HEK293 (cell line): Measurements from ENCODE around the gene OR2F1.

Experiments
- CTCF ChIA-PET: fragments of 350-600 bp; formaldehyde crosslinking; extraction: SDS; loops from one replicate; lab custom pipeline; 2021; ENCODE audit warnings: antibody characterized with exemption; lab: Yijun Ruan, JAX
- POLR2A ChIA-PET: fragments of 300-600 bp; formaldehyde crosslinking; extraction: SDS; loops from one replicate; lab custom pipeline; 2020; ENCODE audit warnings: antibody characterized with exemption, inconsistent platforms; lab: Yijun Ruan, JAX
- H3K27ac ChIP-seq: fragments of 200-500 bp; sonication (Bioruptor generic); 2 replicates; pipeline ENCODE4 v1.5.1; 2014; ENCODE audit warnings: low read depth, low read length, control low read depth, inconsistent platforms; ENCODE audit errors: extremely low read depth
- H3K36me3 ChIP-seq, 2 experiments: fragments of 200-500 bp in 1 of 2; sonication (Bioruptor generic) in 1 of 2; 1 replicate in 1 of 2; 2 replicates in 1 of 2; pipeline ENCODE4 v1.5.1; 2014 to 2017; ENCODE audit warnings: inconsistent platforms in 2 of 2, low read length in 2 of 2; ENCODE audit not compliant: control insufficient read depth in 2 of 2, insufficient read depth in 1 of 2
- H3K4me1 ChIP-seq: fragments of 200-500 bp; sonication (Bioruptor generic); 2 replicates; pipeline ENCODE4 v1.5.1; 2014; ENCODE audit warnings: mild to moderate bottlenecking, low read length, inconsistent platforms; ENCODE audit not compliant: control insufficient read depth, insufficient read depth
- H3K4me3 ChIP-seq: 2 replicates; pipeline ENCODE4 v1.5.1; 2011; ENCODE audit warnings: low read depth, mild to moderate bottlenecking, control low read depth, low read length, moderate library complexity
- H3K9me3 ChIP-seq: fragments of 200-500 bp; sonication (Bioruptor generic); 2 replicates; pipeline ENCODE4 v1.5.1; 2014; ENCODE audit warnings: low read depth, low read length, inconsistent platforms; ENCODE audit not compliant: control insufficient read depth, insufficient read depth
- KLF10 ChIP-seq: fragments of 450-650 bp; IDR thresholded peaks from 2 replicates; pipeline ENCODE4 v1.5.1; 2018; ENCODE audit warnings: missing biosample characterization, mild to moderate bottlenecking, missing genetic modification characterization
- KLF9 ChIP-seq: fragments of 450-650 bp; formaldehyde crosslinking; IDR thresholded peaks from 2 replicates; pipeline ENCODE4 v1.5.1; 2016; ENCODE audit warnings: missing biosample characterization, missing genetic modification characterization, low read depth
- SALL2 ChIP-seq: fragments of 450-650 bp; formaldehyde crosslinking; IDR thresholded peaks from 2 replicates; pipeline ENCODE4 v1.5.0; 2017; ENCODE audit warnings: missing biosample characterization, mild to moderate bottlenecking, missing genetic modification characterization, borderline replicate concordance
- SP3 ChIP-seq: fragments of 450-650 bp; formaldehyde crosslinking; IDR thresholded peaks from 2 replicates; pipeline ENCODE4 v1.5.1; 2016; ENCODE audit warnings: missing biosample characterization, missing genetic modification characterization
- TCF7L2 ChIP-seq: IDR thresholded peaks from 2 replicates; pipeline ENCODE4 v1.6.1; 2011; ENCODE audit warnings: low read depth, mild to moderate bottlenecking, inconsistent platforms, low read length, moderate library complexity, borderline replicate concordance
- ZBTB20 ChIP-seq: fragments of 450-650 bp; formaldehyde crosslinking; IDR thresholded peaks from 2 replicates; pipeline ENCODE4 v1.5.1; 2016; ENCODE audit warnings: missing biosample characterization, missing genetic modification characterization
- ZEB2 ChIP-seq: fragments of 450-650 bp; formaldehyde crosslinking; IDR thresholded peaks from 2 replicates; pipeline ENCODE4 v1.5.1; 2016; ENCODE audit warnings: missing biosample characterization, missing genetic modification characterization
- ZNF16 ChIP-seq: fragments of 450-650 bp; formaldehyde crosslinking; IDR thresholded peaks from 2 replicates; pipeline ENCODE4 v1.5.1; 2016; ENCODE audit warnings: low read depth, missing biosample characterization, missing genetic modification characterization
- ZNF24 ChIP-seq: fragments of 450-650 bp; formaldehyde crosslinking; IDR thresholded peaks from 2 replicates; pipeline ENCODE4 v1.5.1; 2016; ENCODE audit warnings: missing biosample characterization, missing genetic modification characterization
- ZNF302 ChIP-seq: fragments of 450-650 bp; formaldehyde crosslinking; IDR thresholded peaks from 2 replicates; pipeline ENCODE4 v1.5.1; 2016; ENCODE audit warnings: missing biosample characterization, missing genetic modification characterization, low read depth
- ZNF335 ChIP-seq: fragments of 450-650 bp; formaldehyde crosslinking; conservative IDR thresholded peaks from 2 replicates; pipeline ENCODE4 v1.5.1; 2016; ENCODE audit warnings: missing biosample characterization, missing genetic modification characterization
- ZNF423 ChIP-seq: fragments of 450-650 bp; formaldehyde crosslinking; IDR thresholded peaks from 2 replicates; pipeline ENCODE4 v1.5.1; 2016; ENCODE audit warnings: missing biosample characterization, missing genetic modification characterization
- ZNF530 ChIP-seq: fragments of 450-650 bp; formaldehyde crosslinking; IDR thresholded peaks from 2 replicates; pipeline ENCODE4 v1.5.1; 2016; ENCODE audit warnings: low read depth, missing biosample characterization, missing genetic modification characterization
- ZNF548 ChIP-seq: fragments of 450-650 bp; formaldehyde crosslinking; IDR thresholded peaks from 2 replicates; pipeline ENCODE4 v1.5.1; 2016; ENCODE audit warnings: missing biosample characterization, missing genetic modification characterization
- ZNF624 ChIP-seq: fragments of 450-650 bp; formaldehyde crosslinking; IDR thresholded peaks from 2 replicates; pipeline ENCODE4 v1.5.1; 2017; ENCODE audit warnings: missing biosample characterization, missing genetic modification characterization
- ZNF658 ChIP-seq: fragments of 450-650 bp; formaldehyde crosslinking; IDR thresholded peaks from 2 replicates; pipeline ENCODE4; 2016; ENCODE audit warnings: missing biosample characterization, missing genetic modification characterization
- ZNF664 ChIP-seq: fragments of 450-650 bp; formaldehyde crosslinking; IDR thresholded peaks from 2 replicates; pipeline ENCODE4 v1.5.1; 2016; ENCODE audit warnings: missing biosample characterization, missing genetic modification characterization
- ZNF670 ChIP-seq: fragments of 450-650 bp; formaldehyde crosslinking; IDR thresholded peaks from 2 replicates; pipeline ENCODE4 v1.5.1; 2016; ENCODE audit warnings: missing biosample characterization, missing genetic modification characterization, low read depth
- ZNF677 ChIP-seq: fragments of 450-650 bp; IDR thresholded peaks from 2 replicates; pipeline ENCODE4 v1.5.0; 2018; ENCODE audit warnings: missing biosample characterization, mild to moderate bottlenecking, missing genetic modification characterization, moderate library complexity
- ZNF707 ChIP-seq: fragments of 450-650 bp; formaldehyde crosslinking; IDR thresholded peaks from 2 replicates; pipeline ENCODE4 v1.5.1; 2016; ENCODE audit warnings: missing biosample characterization, missing genetic modification characterization
- ZNF768 ChIP-seq: fragments of 450-650 bp; formaldehyde crosslinking; IDR thresholded peaks from 2 replicates; pipeline ENCODE4 v1.5.1; 2018; ENCODE audit warnings: missing biosample characterization, mild to moderate bottlenecking, missing genetic modification characterization
- TF ChIP-seq, protein P1 (sequence below): fragments of 450-650 bp; formaldehyde crosslinking; IDR thresholded peaks from 2 replicates; pipeline ENCODE4 v1.5.1; 2016; ENCODE audit warnings: missing biosample characterization, missing genetic modification characterization
- TF ChIP-seq, protein P2 (sequence below): fragments of 450-650 bp; formaldehyde crosslinking; IDR thresholded peaks from 2 replicates; pipeline ENCODE4 v1.5.1; 2016; ENCODE audit warnings: missing biosample characterization, missing genetic modification characterization
- TF ChIP-seq, protein P3 (sequence below): fragments of 450-650 bp; formaldehyde crosslinking; IDR thresholded peaks from 2 replicates; pipeline ENCODE4 v1.5.1; 2017; ENCODE audit warnings: missing biosample characterization, missing genetic modification characterization
- TF ChIP-seq, protein P4 (sequence below): fragments of 450-650 bp; formaldehyde crosslinking; conservative IDR thresholded peaks from 2 replicates; pipeline ENCODE4 v1.5.1; 2016; ENCODE audit warnings: low read depth, missing biosample characterization, missing genetic modification characterization

OR2F1 gene

DNA sequence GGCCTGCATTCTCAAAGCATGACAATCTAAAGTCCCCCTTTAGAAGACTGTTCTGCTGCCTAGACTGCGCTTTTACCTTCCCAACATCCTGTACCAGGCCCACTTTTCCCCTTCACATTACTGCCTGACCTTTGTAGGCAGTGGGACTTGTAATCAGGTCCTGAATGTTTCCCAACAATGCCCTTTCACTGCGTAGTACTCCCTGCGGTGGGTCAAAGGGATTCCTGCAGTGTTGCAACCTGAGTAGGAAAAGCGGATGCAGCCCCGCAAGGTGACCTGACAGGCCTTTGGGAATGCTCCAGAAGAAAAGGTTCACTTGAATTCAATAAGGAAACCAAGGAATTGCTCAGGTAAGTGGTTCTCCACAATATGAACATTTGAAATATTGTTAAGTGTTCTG lies 47.7 kb upstream of the OR2F1 start:
- ChIA-PET CTCF (no interaction called here), POLR2A (no interaction called here)
- no peak overlapping the region for H3K27ac ChIP-seq
- no peak overlapping the region for H3K4me3 ChIP-seq
- no peaks in the 10 kb centered on the region for H3K4me1 ChIP-seq
- TF ChIP-seq ZNF302 (tag by site-specific recombination) (no peak), ZNF658 (tag by site-specific recombination) (no peak), TCF7L2 (no peak), ZNF624 (tag by site-specific recombination) (no peak), ZNF707 (no peak), ZNF768 (tag by site-specific recombination) (no peak), ZNF664 (tag by site-specific recombination) (no peak)
- TF ChIP-seq, protein P1, sequence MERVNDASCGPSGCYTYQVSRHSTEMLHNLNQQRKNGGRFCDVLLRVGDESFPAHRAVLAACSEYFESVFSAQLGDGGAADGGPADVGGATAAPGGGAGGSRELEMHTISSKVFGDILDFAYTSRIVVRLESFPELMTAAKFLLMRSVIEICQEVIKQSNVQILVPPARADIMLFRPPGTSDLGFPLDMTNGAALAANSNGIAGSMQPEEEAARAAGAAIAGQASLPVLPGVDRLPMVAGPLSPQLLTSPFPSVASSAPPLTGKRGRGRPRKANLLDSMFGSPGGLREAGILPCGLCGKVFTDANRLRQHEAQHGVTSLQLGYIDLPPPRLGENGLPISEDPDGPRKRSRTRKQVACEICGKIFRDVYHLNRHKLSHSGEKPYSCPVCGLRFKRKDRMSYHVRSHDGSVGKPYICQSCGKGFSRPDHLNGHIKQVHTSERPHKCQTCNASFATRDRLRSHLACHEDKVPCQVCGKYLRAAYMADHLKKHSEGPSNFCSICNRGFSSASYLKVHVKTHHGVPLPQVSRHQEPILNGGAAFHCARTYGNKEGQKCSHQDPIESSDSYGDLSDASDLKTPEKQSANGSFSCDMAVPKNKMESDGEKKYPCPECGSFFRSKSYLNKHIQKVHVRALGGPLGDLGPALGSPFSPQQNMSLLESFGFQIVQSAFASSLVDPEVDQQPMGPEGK (tag by site-specific recombination) = no peak
- TF ChIP-seq, protein P2, sequence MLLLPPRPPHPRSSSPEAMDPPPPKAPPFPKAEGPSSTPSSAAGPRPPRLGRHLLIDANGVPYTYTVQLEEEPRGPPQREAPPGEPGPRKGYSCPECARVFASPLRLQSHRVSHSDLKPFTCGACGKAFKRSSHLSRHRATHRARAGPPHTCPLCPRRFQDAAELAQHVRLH = no peak
- TF ChIP-seq, all 188 proteins: peak for 0
- no peaks in the 10 kb centered on the region for H3K9me3 ChIP-seq
- no peaks in the 10 kb centered on the region for H3K36me3 ChIP-seq

DNA sequence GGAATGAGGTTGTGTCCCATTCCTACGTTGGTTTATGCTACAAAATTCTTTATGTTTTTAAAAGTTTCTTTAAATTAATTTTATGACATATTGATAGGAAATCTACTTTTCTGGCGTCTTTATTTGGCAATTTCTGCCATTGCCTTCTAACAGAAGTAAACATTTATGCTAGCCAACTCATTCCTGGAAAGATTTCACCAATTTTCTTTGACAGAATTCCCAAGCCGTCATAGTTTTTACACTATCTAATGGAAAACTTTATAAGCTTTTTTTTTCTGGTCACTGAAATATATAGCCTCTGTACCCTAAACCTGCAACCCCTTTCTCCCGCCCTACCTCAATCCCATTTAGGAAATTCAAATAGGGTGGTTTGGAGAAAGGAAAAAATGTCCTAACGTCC lies 46.5 kb upstream of the OR2F1 start:
- POLR2A ChIA-PET = no interaction called here
- CTCF ChIA-PET = no interaction called here
- Histone ChIP-seq H3K4me3 (no peak overlapping the region), H3K9me3 (no peaks in the 10 kb centered on the region), H3K36me3 (no peaks in the 10 kb centered on the region), H3K27ac (no peak overlapping the region), H3K4me1 (no peaks in the 10 kb centered on the region)
- TF ChIP-seq ZNF624 (tag by site-specific recombination) = no peak
- no peak for TF ChIP-seq ZNF677
- no peak for TF ChIP-seq ZNF16
- TF ChIP-seq ZNF670 = no peak
- TF ChIP-seq, protein P3, sequence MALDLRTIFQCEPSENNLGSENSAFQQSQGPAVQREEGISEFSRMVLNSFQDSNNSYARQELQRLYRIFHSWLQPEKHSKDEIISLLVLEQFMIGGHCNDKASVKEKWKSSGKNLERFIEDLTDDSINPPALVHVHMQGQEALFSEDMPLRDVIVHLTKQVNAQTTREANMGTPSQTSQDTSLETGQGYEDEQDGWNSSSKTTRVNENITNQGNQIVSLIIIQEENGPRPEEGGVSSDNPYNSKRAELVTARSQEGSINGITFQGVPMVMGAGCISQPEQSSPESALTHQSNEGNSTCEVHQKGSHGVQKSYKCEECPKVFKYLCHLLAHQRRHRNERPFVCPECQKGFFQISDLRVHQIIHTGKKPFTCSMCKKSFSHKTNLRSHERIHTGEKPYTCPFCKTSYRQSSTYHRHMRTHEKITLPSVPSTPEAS = no peak
- no peak for TF ChIP-seq ZNF335 (tag by site-specific recombination)
- TF ChIP-seq KLF10 (tag by site-specific recombination) = no peak

DNA sequence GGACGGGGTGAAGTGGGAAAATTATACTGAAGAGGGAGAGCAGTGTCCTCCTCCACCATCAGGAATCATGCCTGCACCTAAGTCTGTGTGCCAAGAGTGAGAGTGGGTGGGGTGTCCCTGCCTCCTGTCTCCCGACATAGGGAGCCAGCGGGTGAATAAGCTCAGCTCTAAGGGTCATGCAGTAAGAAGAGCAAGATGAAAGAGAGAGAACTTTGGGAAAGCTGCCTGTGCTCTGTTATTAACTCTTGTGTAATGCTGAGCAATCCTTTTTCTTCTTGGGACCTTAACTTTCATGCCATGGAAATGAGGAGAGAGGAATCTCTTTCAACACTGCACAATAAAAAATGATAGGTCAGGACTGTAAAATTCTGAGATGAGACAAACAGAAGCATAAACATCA lies 44.8 kb upstream of the OR2F1 start:
- ChIA-PET CTCF (no interaction called here), POLR2A (interaction anchor here (2.9 kb wide), 1 partner anchor 8 kb away, joined by 30 read pairs; the partner anchor contains the start of gene TCAF1)
- no peaks in the 10 kb centered on the region for H3K36me3 ChIP-seq
- H3K4me3 ChIP-seq = no peak overlapping the region
- H3K9me3 ChIP-seq = no peaks in the 10 kb centered on the region
- H3K4me1 ChIP-seq = no peaks in the 10 kb centered on the region
- no peak overlapping the region for H3K27ac ChIP-seq
- TF ChIP-seq ZNF658 (tag by site-specific recombination) (no peak), ZBTB20 (tag by site-specific recombination) (no peak), ZNF530 (no peak), ZNF423 (tag by site-specific recombination) (no peak), SALL2 (no peak), SP3 (tag by site-specific recombination) (no peak), KLF9 (no peak), ZEB2 (tag by site-specific recombination) (no peak), ZNF24 (tag by site-specific recombination) (no peak), ZNF548 (tag by site-specific recombination) (no peak)
- TF ChIP-seq, protein P1 (tag by site-specific recombination) = no peak
- TF ChIP-seq, protein P4, sequence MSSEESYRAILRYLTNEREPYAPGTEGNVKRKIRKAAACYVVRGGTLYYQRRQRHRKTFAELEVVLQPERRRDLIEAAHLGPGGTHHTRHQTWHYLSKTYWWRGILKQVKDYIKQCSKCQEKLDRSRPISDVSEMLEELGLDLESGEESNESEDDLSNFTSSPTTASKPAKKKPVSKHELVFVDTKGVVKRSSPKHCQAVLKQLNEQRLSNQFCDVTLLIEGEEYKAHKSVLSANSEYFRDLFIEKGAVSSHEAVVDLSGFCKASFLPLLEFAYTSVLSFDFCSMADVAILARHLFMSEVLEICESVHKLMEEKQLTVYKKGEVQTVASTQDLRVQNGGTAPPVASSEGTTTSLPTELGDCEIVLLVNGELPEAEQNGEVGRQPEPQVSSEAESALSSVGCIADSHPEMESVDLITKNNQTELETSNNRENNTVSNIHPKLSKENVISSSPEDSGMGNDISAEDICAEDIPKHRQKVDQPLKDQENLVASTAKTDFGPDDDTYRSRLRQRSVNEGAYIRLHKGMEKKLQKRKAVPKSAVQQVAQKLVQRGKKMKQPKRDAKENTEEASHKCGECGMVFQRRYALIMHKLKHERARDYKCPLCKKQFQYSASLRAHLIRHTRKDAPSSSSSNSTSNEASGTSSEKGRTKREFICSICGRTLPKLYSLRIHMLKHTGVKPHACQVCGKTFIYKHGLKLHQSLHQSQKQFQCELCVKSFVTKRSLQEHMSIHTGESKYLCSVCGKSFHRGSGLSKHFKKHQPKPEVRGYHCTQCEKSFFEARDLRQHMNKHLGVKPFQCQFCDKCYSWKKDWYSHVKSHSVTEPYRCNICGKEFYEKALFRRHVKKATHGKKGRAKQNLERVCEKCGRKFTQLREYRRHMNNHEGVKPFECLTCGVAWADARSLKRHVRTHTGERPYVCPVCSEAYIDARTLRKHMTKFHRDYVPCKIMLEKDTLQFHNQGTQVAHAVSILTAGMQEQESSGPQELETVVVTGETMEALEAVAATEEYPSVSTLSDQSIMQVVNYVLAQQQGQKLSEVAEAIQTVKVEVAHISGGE (tag by site-specific recombination) = no peak
